Hepatocyte (in vitro differentiated cells): ENCODE data around the gene MKI67. TPM values are rescaled to one million over a fixed set of nuclear protein-coding genes. Genes with fewer than 3 reads are reported as not detected.

Experiments
- DNase-seq: peaks from one replicate; pipeline ENCODE4 v3.0.0-alpha.2; 2016; ENCODE audit warnings: low spot score
- H2AFZ ChIP-seq: fragments of 200-600 bp; sonication (generic); 2 replicates; pipeline ENCODE4 v1.6.0; 2016; ENCODE audit warnings: antibody characterized with exemption, mild to moderate bottlenecking
- H3K27ac ChIP-seq: fragments of 200-600 bp; sonication (generic); 2 replicates; pipeline ENCODE4 v1.5.1; 2016; ENCODE audit warnings: mild to moderate bottlenecking
- H3K27me3 ChIP-seq: fragments of 200-600 bp; sonication (generic); 2 replicates; pipeline ENCODE4 v1.6.1; 2016
- H3K36me3 ChIP-seq: fragments of 200-600 bp; sonication (generic); replicated peaks from 2 replicates; pipeline ENCODE4 v1.5.1; 2016; ENCODE audit warnings: low read depth; ENCODE audit not compliant: insufficient read depth
- H3K4me1 ChIP-seq: fragments of 200-600 bp; sonication (generic); 2 replicates; pipeline ENCODE4 v1.5.1; 2016; ENCODE audit warnings: mild to moderate bottlenecking, moderate library complexity; ENCODE audit not compliant: insufficient read depth
- H3K4me2 ChIP-seq: fragments of 200-600 bp; sonication (generic); 2 replicates; pipeline ENCODE4 v1.6.0; 2016
- H3K4me3 ChIP-seq: fragments of 200-600 bp; sonication (generic); 2 replicates; pipeline ENCODE4 v1.5.1; 2016; ENCODE audit warnings: mild to moderate bottlenecking
- H3K79me2 ChIP-seq: fragments of 200-600 bp; sonication (generic); 2 replicates; pipeline ENCODE4 v1.6.0; 2017; ENCODE audit warnings: mild to moderate bottlenecking
- H3K9me2 ChIP-seq: fragments of 200-600 bp; sonication (generic); replicated peaks from 2 replicates; pipeline ENCODE4 v1.6.0; 2017; ENCODE audit warnings: mild to moderate bottlenecking; ENCODE audit not compliant: insufficient read depth
- H3K9me3 ChIP-seq: fragments of 200-600 bp; sonication (generic); 2 replicates; pipeline ENCODE4 v1.5.1; 2016; ENCODE audit warnings: low read depth, mild to moderate bottlenecking
- H4K20me1 ChIP-seq: fragments of 200-600 bp; sonication (generic); 2 replicates; pipeline ENCODE4 v1.6.0; 2016; ENCODE audit warnings: mild to moderate bottlenecking; ENCODE audit not compliant: insufficient read depth, poor library complexity, severe bottlenecking
- CTCF ChIP-seq: fragments of 200-600 bp; sonication (generic); IDR thresholded peaks from 2 replicates; pipeline ENCODE4 v1.5.1; 2016; ENCODE audit warnings: antibody characterized with exemption, mild to moderate bottlenecking; ENCODE audit not compliant: poor library complexity
- EZH2 ChIP-seq: fragments of 200-600 bp; sonication (generic); IDR thresholded peaks from 2 replicates; pipeline ENCODE4 v1.6.1; 2016; ENCODE audit warnings: antibody characterized with exemption, mild to moderate bottlenecking, borderline replicate concordance
- EZH2phosphoT487 ChIP-seq: fragments of 200-600 bp; sonication (generic); IDR thresholded peaks from one replicate; pipeline ENCODE4 v1.6.1; 2018; ENCODE audit warnings: antibody characterized with exemption, mild to moderate bottlenecking, low read depth, moderate library complexity; ENCODE audit not compliant: unreplicated experiment, severe bottlenecking
- WGBS: methylation state at CpG from one replicate; pipeline ENCODE4 v1.1.6; 2016; ENCODE audit warnings: low lambda C conversion rate; ENCODE audit errors: missing lambda C conversion rate; 5-methylcytosine and 5-hydroxymethylcytosine counted together
- polyA plus RNA-seq: library from polyadenylated mRNA; unstranded; fragments of >200 nt; fragmentation: Nextera tagmentation; extraction: Ambion mirVana; gene quantifications from 2 replicates; pipeline ENCODE4 v1.2.1, GENCODE V29; 2016
- total RNA-seq: library from RNA; depleted of rRNA; stranded (reverse); fragments of >200 nt; gene quantifications from 2 replicates; pipeline ENCODE4 v1.2.3, GENCODE V29; 2014

The MKI67 gene
- total and polyA plus RNA-seq, 2 experiments from 2014 or later = 8.1 to 13.1 TPM

GRCh38 chr10:128070721-128071416 is 55.4 kb downstream of the MKI67 start:
- Histone ChIP-seq H3K4me2 (no peak overlapping the region), H3K9me2 (no peaks in the 10 kb centered on the region), H4K20me1 (no peaks in the 10 kb centered on the region), H3K4me1 (no peaks in the 10 kb centered on the region), H3K36me3 (no peaks in the 10 kb centered on the region), H3K27me3 (no peaks in the 10 kb centered on the region), H3K4me3 (no peak overlapping the region), H3K27ac (no peak overlapping the region), H3K79me2 (no peaks in the 10 kb centered on the region), H2AFZ (no peak overlapping the region), H3K9me3 (no peaks in the 10 kb centered on the region)
- DNase-seq = no peak
- TF ChIP-seq EZH2 (no peak), CTCF (no peak), EZH2phosphoT487 (no peak)
- WGBS = 93% methylated on average over 17 of the region's 17 CpGs

GRCh38 chr10:128070161-128070560 is 56.1 kb downstream of the MKI67 start:
- H3K9me2 ChIP-seq = no peaks in the 10 kb centered on the region
- H3K27ac ChIP-seq = no peak overlapping the region
- no peak overlapping the region for H3K4me3 ChIP-seq
- no peaks in the 10 kb centered on the region for H3K9me3 ChIP-seq
- H2AFZ ChIP-seq = no peak overlapping the region
- H3K79me2 ChIP-seq = no peaks in the 10 kb centered on the region
- no peaks in the 10 kb centered on the region for H3K4me1 ChIP-seq
- TF ChIP-seq EZH2 = no peak
- no peak for TF ChIP-seq CTCF
- no peak for TF ChIP-seq EZH2phosphoT487
- H3K27me3 ChIP-seq = no peaks in the 10 kb centered on the region
- H3K4me2 ChIP-seq = no peak overlapping the region
- no peaks in the 10 kb centered on the region for H3K36me3 ChIP-seq
- H4K20me1 ChIP-seq = no peaks in the 10 kb centered on the region
- DNase-seq = no peak
- WGBS = 87% methylated on average over 10 of the region's 10 CpGs

- H3K9me3 ChIP-seq = no peaks in the 10 kb centered on the region
- no peak overlapping the region for H3K4me3 ChIP-seq
- H3K27me3 ChIP-seq = no peaks in the 10 kb centered on the region
- no peaks in the 10 kb centered on the region for H3K4me1 ChIP-seq
- TF ChIP-seq EZH2phosphoT487 (no peak), CTCF (peak; percentile 85)
- 43% methylated on average over 27 of the region's 28 CpGs for WGBS
- no peaks in the 10 kb centered on the region for H3K79me2 ChIP-seq
- no peaks in the 10 kb centered on the region for H3K36me3 ChIP-seq
- DNase-seq = peak; percentile 89
- peak overlapping the region; percentile 59 for H3K4me2 ChIP-seq
- H2AFZ ChIP-seq = no peak overlapping the region
- H3K27ac ChIP-seq = no peak overlapping the region
- H4K20me1 ChIP-seq = no peaks in the 10 kb centered on the region
- H3K9me2 ChIP-seq = no peaks in the 10 kb centered on the region
Observed at GRCh38 chr10:128069351-128070051, 56.7 kb downstream of the MKI67 start.
